ENCODE results near the gene GARIN5B. TPM values are rescaled to one million over a fixed set of nuclear protein-coding genes. Genes with fewer than 3 reads are reported as not detected.

Gene GARIN5B
- total and polyA plus RNA-seq, 2 of the 13 experiments (the other 11 are each of a cell fraction or from before 2014, with no cell fraction given), result not detected

GRCh38 chr19:55333870-55334269 is 29.2 kb downstream of the GARIN5B start (continued):
- TF ChIP-seq MAZ (IDR thresholded peaks at IDR 0.05; ENCODE audit: borderline replicate concordance, low read depth, low read length), result no peak
- peak; percentile 39; the same call in 1 of the 2 replicates for TF ChIP-seq MAZ (CRISPR knock-in tag; IDR thresholded peaks at IDR 0.05; ENCODE audit: low read depth)
- 0 out of 2 replicates have a peak, but pooled peaks have one; percentile 37 for TF ChIP-seq SNAPC4 (CRISPR knock-in tag; IDR thresholded peaks at IDR 0.05)
- TF ChIP-seq ZNF234 (CRISPR knock-in tag; conservative IDR thresholded peaks at IDR 0.05), result no peak
- no peak for TF ChIP-seq ZNF260 (CRISPR knock-in tag; IDR thresholded peaks at IDR 0.05; ENCODE audit: borderline replicate concordance, low read depth)
- TF ChIP-seq ZNF251 (CRISPR knock-in tag; IDR thresholded peaks at IDR 0.05), result no peak
- peak; percentile 23; the same call in 1 of the 2 replicates for TF ChIP-seq GMEB1 (CRISPR knock-in tag; IDR thresholded peaks at IDR 0.05; ENCODE audit: borderline replicate concordance)
- no peak for TF ChIP-seq GLMP (CRISPR knock-in tag; IDR thresholded peaks at IDR 0.05; ENCODE audit: borderline replicate concordance)
- TF ChIP-seq HCFC1 (IDR thresholded peaks at IDR 0.05; ENCODE audit: low read depth, low read length), result no peak
- TF ChIP-seq MTF2 (CRISPR knock-in tag; IDR thresholded peaks at IDR 0.05; ENCODE audit: borderline replicate concordance), result no peak
- no peak for TF ChIP-seq REXO4 (CRISPR knock-in tag; IDR thresholded peaks at IDR 0.05; ENCODE audit: borderline replicate concordance)
- no peak for TF ChIP-seq ZNF761 (CRISPR knock-in tag; conservative IDR thresholded peaks at IDR 0.05)
- no peak for TF ChIP-seq GABPB1 (CRISPR knock-in tag; IDR thresholded peaks at IDR 0.05)
- TF ChIP-seq RBAK (CRISPR knock-in tag; IDR thresholded peaks at IDR 0.05), result no peak
- TF ChIP-seq E2F1 (CRISPR knock-in tag; IDR thresholded peaks at IDR 0.05), result no peak
- peak; percentile 52; the same call in 1 of the 2 replicates for TF ChIP-seq FOXP4 (CRISPR knock-in tag; IDR thresholded peaks at IDR 0.05)
- TF ChIP-seq TFAP4 (IDR thresholded peaks at IDR 0.05; ENCODE audit: borderline replicate concordance, low read depth), result peak; percentile 90; the same call in 1 of the 2 replicates
- no peak for TF ChIP-seq MATR3 (CRISPR knock-in tag; IDR thresholded peaks at IDR 0.05)
